Neural progenitor cell (in vitro differentiated cells): ENCODE data around the gene BEND7. TPM values are rescaled to one million over a fixed set of nuclear protein-coding genes. Genes with fewer than 3 reads are reported as not detected.

Source experiments
- DNase-seq: peaks from one replicate; pipeline ENCODE4 v3.0.0-alpha.2; 2016; ENCODE audit warnings: low spot score
- H2AFZ ChIP-seq: fragments of 200-600 bp; sonication (generic); replicated peaks from 2 replicates; pipeline ENCODE4 v1.6.1; 2016; ENCODE audit warnings: antibody characterized with exemption
- H3F3A ChIP-seq: fragments of 200-600 bp; sonication (generic); 2 replicates; pipeline ENCODE4 v1.6.1; 2016; ENCODE audit warnings: antibody characterized with exemption, low read depth
- H3K27ac ChIP-seq: fragments of 200-600 bp; sonication (generic); 2 replicates; pipeline ENCODE4 v1.5.1; 2016; ENCODE audit warnings: mild to moderate bottlenecking
- H3K27me3 ChIP-seq: fragments of 200-600 bp; sonication (generic); 2 replicates; pipeline ENCODE4 v1.6.1; 2016; ENCODE audit warnings: mild to moderate bottlenecking, moderate library complexity
- H3K36me3 ChIP-seq: fragments of 200-600 bp; sonication (generic); 2 replicates; pipeline ENCODE4 v1.5.1; 2016
- H3K4me1 ChIP-seq: fragments of 200-600 bp; sonication (generic); 2 replicates; pipeline ENCODE4 v1.6.1; 2016; ENCODE audit warnings: mixed run types
- H3K4me2 ChIP-seq: fragments of 200-600 bp; sonication (generic); 2 replicates; pipeline ENCODE4 v1.6.1; 2016
- H3K4me3 ChIP-seq: fragments of 200-600 bp; sonication (generic); 2 replicates; pipeline ENCODE4 v1.5.1; 2016
- H3K79me2 ChIP-seq: fragments of 200-600 bp; sonication (generic); 2 replicates; pipeline ENCODE4 v1.6.1; 2016; ENCODE audit warnings: low read depth
- H3K9ac ChIP-seq: fragments of 200-600 bp; sonication (generic); 2 replicates; pipeline ENCODE4 v1.6.1; 2016
- H3K9me3 ChIP-seq: fragments of 200-600 bp; sonication (generic); 2 replicates; pipeline ENCODE4 v1.5.1; 2016; ENCODE audit warnings: low read depth
- H4K20me1 ChIP-seq: fragments of 200-600 bp; sonication (generic); 2 replicates; pipeline ENCODE4 v1.6.1; 2016; ENCODE audit warnings: low read depth
- H3K27ac Mint-ChIP-seq: 3 replicates; pipeline ENCODE4 v1.8.0; 2021; ENCODE audit warnings: mixed read lengths
- H3K27me3 Mint-ChIP-seq: 2 replicates; pipeline ENCODE4 v1.8.0; 2022; ENCODE audit warnings: low read depth, mild to moderate bottlenecking, inconsistent platforms, moderate library complexity, mixed read lengths; ENCODE audit not compliant: insufficient read depth
- H3K36me3 Mint-ChIP-seq: 3 replicates; pipeline ENCODE4 v1.8.0; 2021; ENCODE audit warnings: mixed read lengths
- H3K4me1 Mint-ChIP-seq: 3 replicates; pipeline ENCODE4 v1.8.0; 2021; ENCODE audit warnings: mixed read lengths
- H3K4me3 Mint-ChIP-seq: 3 replicates; pipeline ENCODE4 v1.8.0; 2021; ENCODE audit warnings: mild to moderate bottlenecking, moderate library complexity, mixed read lengths
- H3K9me3 Mint-ChIP-seq: 3 replicates; pipeline ENCODE4 v1.8.0; 2020; ENCODE audit warnings: mixed read lengths
- EZH2 ChIP-seq: fragments of 200-600 bp; sonication (generic); IDR thresholded peaks from 2 replicates; pipeline ENCODE4 v1.6.1; 2017; ENCODE audit warnings: antibody characterized with exemption, mild to moderate bottlenecking, moderate library complexity
- EZH2phosphoT487 ChIP-seq: fragments of 200-600 bp; sonication (generic); IDR thresholded peaks from 2 replicates; pipeline ENCODE4 v1.6.1; 2017; ENCODE audit warnings: antibody characterized with exemption
- total RNA-seq: library from RNA; depleted of rRNA; stranded (reverse); fragments of >200 nt; gene quantifications from 2 replicates; pipeline ENCODE4 v1.2.3, GENCODE V29; 2015; ENCODE audit warnings: low replicate concordance
- TF ChIP-seq, protein P1 (sequence below): fragments of 200-600 bp; sonication (generic); IDR thresholded peaks from 2 replicates; pipeline ENCODE4 v1.5.1; 2017; ENCODE audit warnings: antibody characterized with exemption, mild to moderate bottlenecking

BEND7 gene
- total RNA-seq, 1 donor from 2014 or later = 7.5 TPM

DNA sequence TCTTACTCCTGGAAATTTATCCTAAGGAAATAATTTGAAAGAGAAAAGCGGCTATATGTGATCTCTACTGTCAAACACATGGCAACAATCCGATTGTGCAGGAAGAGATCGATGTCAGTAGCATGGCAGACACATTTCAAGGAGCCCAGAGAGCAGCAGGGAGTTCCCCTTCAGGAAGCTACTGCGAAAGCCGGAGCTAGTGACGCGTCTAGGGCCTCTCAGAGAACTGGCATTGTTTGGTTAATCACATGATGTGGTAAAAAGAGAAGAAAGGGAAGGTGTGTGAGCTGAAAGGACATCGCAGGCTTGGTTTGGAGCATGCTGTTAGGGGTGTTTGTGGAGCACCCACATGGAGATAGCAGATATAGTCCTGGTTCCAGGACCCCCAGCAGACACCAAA is 74.9 kb downstream of the BEND7 start:
- Histone ChIP-seq H3K36me3 (no peaks in the 10 kb centered on the region), H3F3A (no peaks in the 10 kb centered on the region), H3K27ac (no peak overlapping the region), H3K4me2 (no peak overlapping the region), H3K4me3 (no peak overlapping the region), H4K20me1 (no peaks in the 10 kb centered on the region), H3K27me3 (no peaks in the 10 kb centered on the region), H3K9ac (no peak overlapping the region), H2AFZ (no peak overlapping the region), H3K79me2 (no peaks in the 10 kb centered on the region), H3K4me1 (peaks cover 10% of the 10 kb centered on the region), H3K9me3 (no peaks in the 10 kb centered on the region)
- Mint-ChIP-seq H3K27ac (no peak overlapping the region), H3K4me1 (peaks cover 8% of the 10 kb centered on the region), H3K27me3 (peaks cover 4% of the 10 kb centered on the region), H3K4me3 (no peak overlapping the region), H3K9me3 (no peaks in the 10 kb centered on the region), H3K36me3 (peaks cover 7% of the 10 kb centered on the region)
- DNase-seq = peak; percentile 47
- TF ChIP-seq EZH2phosphoT487 (no peak), EZH2 (no peak)
- TF ChIP-seq, protein P1, sequence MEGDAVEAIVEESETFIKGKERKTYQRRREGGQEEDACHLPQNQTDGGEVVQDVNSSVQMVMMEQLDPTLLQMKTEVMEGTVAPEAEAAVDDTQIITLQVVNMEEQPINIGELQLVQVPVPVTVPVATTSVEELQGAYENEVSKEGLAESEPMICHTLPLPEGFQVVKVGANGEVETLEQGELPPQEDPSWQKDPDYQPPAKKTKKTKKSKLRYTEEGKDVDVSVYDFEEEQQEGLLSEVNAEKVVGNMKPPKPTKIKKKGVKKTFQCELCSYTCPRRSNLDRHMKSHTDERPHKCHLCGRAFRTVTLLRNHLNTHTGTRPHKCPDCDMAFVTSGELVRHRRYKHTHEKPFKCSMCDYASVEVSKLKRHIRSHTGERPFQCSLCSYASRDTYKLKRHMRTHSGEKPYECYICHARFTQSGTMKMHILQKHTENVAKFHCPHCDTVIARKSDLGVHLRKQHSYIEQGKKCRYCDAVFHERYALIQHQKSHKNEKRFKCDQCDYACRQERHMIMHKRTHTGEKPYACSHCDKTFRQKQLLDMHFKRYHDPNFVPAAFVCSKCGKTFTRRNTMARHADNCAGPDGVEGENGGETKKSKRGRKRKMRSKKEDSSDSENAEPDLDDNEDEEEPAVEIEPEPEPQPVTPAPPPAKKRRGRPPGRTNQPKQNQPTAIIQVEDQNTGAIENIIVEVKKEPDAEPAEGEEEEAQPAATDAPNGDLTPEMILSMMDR = no peak

DNA sequence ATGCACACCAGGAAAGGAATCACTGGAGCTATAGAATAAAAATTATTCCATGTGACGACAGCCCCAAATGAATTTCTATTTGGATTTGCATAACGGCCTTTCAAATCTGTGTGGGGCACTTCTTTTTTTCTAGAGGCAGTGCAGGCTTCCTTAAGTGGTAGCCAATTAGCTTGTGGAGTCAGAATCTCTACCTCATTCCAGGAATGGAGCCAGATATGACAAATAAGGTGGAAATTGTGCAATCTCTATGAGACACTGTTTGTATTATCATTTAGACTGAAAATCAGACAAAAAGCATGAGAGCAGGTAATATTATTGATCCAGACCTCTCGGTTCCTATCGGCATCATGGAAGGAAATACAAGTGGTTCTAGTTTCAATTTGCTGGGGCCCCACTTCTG is 78.7 kb downstream of the BEND7 start:
- Mint-ChIP-seq H3K4me3 (no peak overlapping the region), H3K27me3 (peaks cover 3% of the 10 kb centered on the region), H3K4me1 (peaks cover 15% of the 10 kb centered on the region), H3K36me3 (peaks cover 21% of the 10 kb centered on the region), H3K27ac (no peak overlapping the region), H3K9me3 (no peaks in the 10 kb centered on the region)
- Histone ChIP-seq H3K79me2 (no peaks in the 10 kb centered on the region), H3F3A (no peaks in the 10 kb centered on the region), H4K20me1 (no peaks in the 10 kb centered on the region), H3K4me3 (no peak overlapping the region), H3K36me3 (no peaks in the 10 kb centered on the region), H3K4me1 (peaks cover 10% of the 10 kb centered on the region), H3K27me3 (no peaks in the 10 kb centered on the region), H3K9me3 (no peaks in the 10 kb centered on the region), H3K4me2 (no peak overlapping the region), H3K27ac (no peak overlapping the region), H3K9ac (no peak overlapping the region), H2AFZ (no peak overlapping the region)
- no peak for TF ChIP-seq EZH2
- DNase-seq = no peak

DNA sequence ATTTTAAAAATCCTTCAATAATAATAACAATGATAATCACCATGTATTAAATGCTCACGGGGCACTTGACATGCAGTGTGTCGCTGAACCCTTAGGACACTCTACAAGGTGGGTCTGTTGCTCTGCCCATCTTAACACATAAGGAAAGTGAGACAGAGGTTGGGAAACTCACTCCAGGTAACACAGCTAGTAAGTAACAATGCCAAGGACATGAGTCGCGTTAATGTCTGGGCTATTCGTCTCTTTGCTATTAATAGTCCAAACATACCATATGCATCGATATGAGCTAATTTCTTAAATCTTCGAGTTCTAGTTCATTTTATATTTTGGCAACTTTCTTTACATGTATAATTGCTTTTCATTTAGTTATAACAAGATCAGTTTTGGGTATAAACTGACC is 79.5 kb downstream of the BEND7 start:
- no peaks in the 10 kb centered on the region for H3K79me2 ChIP-seq
- H3K4me1 Mint-ChIP-seq = peaks cover 15% of the 10 kb centered on the region
- H3K4me2 ChIP-seq = no peak overlapping the region
- H3K9ac ChIP-seq = no peak overlapping the region
- peaks cover 22% of the 10 kb centered on the region for H3K36me3 Mint-ChIP-seq
- peaks cover under 1% of the 10 kb centered on the region for H3K27me3 Mint-ChIP-seq
- DNase-seq = no peak
- H3K9me3 Mint-ChIP-seq = no peaks in the 10 kb centered on the region
- H3K27me3 ChIP-seq = no peaks in the 10 kb centered on the region
- TF ChIP-seq EZH2 = no peak
- H3K27ac Mint-ChIP-seq = peak overlapping the region; percentile 42
- H3K27ac ChIP-seq = no peak overlapping the region
- no peaks in the 10 kb centered on the region for H4K20me1 ChIP-seq
- H3K9me3 ChIP-seq = no peaks in the 10 kb centered on the region
- no peak overlapping the region for H3K4me3 Mint-ChIP-seq
- no peaks in the 10 kb centered on the region for H3F3A ChIP-seq
- no peak overlapping the region for H2AFZ ChIP-seq
- no peaks in the 10 kb centered on the region for H3K36me3 ChIP-seq
- peaks cover 10% of the 10 kb centered on the region for H3K4me1 ChIP-seq
- no peak overlapping the region for H3K4me3 ChIP-seq

DNA sequence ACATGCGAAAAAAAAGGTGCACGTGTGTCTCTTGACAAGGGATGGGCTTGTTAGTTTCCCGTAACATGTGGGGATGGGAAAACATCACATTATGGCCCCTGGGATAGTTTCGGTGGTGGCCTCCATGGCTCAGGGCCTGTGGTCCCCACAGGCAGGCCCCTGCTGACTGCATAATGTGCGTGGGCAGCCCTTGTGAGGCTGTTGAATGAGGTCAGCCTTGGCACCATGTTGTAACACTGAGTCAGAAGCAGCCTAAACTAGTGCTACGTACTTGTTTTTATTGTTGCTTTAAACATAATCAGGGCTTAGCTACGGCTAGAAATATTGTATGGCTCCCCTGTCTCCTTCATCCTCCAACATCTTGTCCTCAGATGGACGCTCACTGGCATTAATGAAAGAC is 80.6 kb downstream of the BEND7 start:
- no peak overlapping the region for H2AFZ ChIP-seq
- H3K9me3 Mint-ChIP-seq = no peaks in the 10 kb centered on the region

More for the DNA sequence above, 80.6 kb downstream of the BEND7 start:
- no peak overlapping the region for H3K27ac Mint-ChIP-seq
- peaks cover 9% of the 10 kb centered on the region for H3K4me1 Mint-ChIP-seq
- Histone ChIP-seq H3K36me3 (no peaks in the 10 kb centered on the region), H3K27ac (no peak overlapping the region), H3K4me3 (no peak overlapping the region), H3K9ac (no peak overlapping the region), H4K20me1 (no peaks in the 10 kb centered on the region), H3K27me3 (no peaks in the 10 kb centered on the region), H3K9me3 (no peaks in the 10 kb centered on the region), H3K79me2 (no peaks in the 10 kb centered on the region), H3K4me1 (peaks cover 5% of the 10 kb centered on the region), H3F3A (no peaks in the 10 kb centered on the region), H3K4me2 (no peak overlapping the region)
- DNase-seq = no peak
- TF ChIP-seq EZH2phosphoT487 (no peak), EZH2 (no peak)
- H3K27me3 Mint-ChIP-seq = no peaks in the 10 kb centered on the region
- no peak overlapping the region for H3K4me3 Mint-ChIP-seq
- peaks cover 20% of the 10 kb centered on the region for H3K36me3 Mint-ChIP-seq
